ENCODE results near the gene TMOD2.

DNA sequence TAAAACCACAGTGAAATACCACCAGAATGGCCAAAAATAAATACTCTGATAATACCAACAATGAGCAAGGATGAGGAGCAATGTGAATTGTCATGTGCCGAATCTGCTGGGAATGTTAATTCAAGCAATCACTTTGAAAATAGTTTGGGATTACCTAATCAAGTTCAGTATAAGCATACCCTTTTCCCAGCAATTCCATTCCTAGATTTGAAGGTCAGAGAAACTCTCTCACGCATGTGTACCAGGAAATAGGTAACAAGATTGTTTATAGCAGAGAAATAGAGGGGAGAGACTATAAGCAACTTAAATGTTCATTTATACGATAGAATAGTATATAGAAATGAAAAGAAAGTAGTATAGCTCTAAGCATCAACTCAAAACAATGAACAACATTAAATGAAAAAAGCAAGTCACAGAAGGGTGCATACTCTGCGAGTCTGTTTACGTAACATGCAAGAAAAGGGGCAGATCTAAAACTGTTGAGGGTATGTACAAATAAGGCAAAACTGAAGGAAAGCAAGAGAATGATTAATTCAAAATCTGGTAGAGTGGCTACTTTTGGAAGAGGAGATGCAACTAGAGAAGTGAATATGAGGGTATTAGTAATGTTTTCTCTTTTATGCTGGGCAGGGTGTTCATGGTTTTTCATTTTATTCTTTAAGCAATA is 105.5 kb downstream of the TMOD2 start:
- TF ChIP-seq JUNB (IDR thresholded peaks at IDR 0.05; ENCODE audit: unreplicated experiment) (no peak), EZH2phosphoT487 (IDR thresholded peaks at IDR 0.05; ENCODE audit: unreplicated experiment) (no peak), POLR2AphosphoS5 (IDR thresholded peaks at IDR 0.05; ENCODE audit: low read depth) (no peak), CTCF (conservative IDR thresholded peaks at IDR 0.05; ENCODE audit: low read depth in 2 of 2) (no peak), EZH2 (IDR thresholded peaks at IDR 0.05; ENCODE audit: low read depth, unreplicated experiment) (no peak), CREB1 (CRISPR knock-in tag; IDR thresholded peaks at IDR 0.05; ENCODE audit: low read depth) (no peak), REST (IDR thresholded peaks at IDR 0.05; ENCODE audit: unreplicated experiment) (no peak)
